ENCODE measurements around the gene KCTD15. TPM values are rescaled to one million over a fixed set of nuclear protein-coding genes. Genes with fewer than 3 reads are reported as not detected.

KCTD15 gene
- total and polyA plus RNA-seq, 8 donors: 14.8 to 33.8 (median 19.0) TPM

- Histone ChIP-seq H3K4me3 (no peak overlapping the region), H3K27ac (no peak overlapping the region), H3K27me3 (no peaks in the 10 kb centered on the region), H3K36me3 (no peaks in the 10 kb centered on the region), H3K9me3 (no peaks in the 10 kb centered on the region), H3K4me1 (no peaks in the 10 kb centered on the region)
- 74 to 81% methylated on average over 12 of the region's 12 CpGs for WGBS, 2 donors
- intact Hi-C loops (cut with DNase I): loop anchor here in 1 of 3 donors (10.0 kb wide), 1 partner anchor 315 kb away; no protein-coding TSS in a partner anchor
- no peak for TF ChIP-seq CTCF (IDR thresholded peaks at IDR 0.05)
- DNase-seq: peak in 1 of 6 donors; percentile 49
- ATAC-seq: no peak
- FAIRE-seq: no peak
These were observed 47.0 kb upstream of the KCTD15 start for GRCh38 chr19:33749619-33750175.

- WGBS, 2 donors: 53 to 66% methylated on average over 18 of the region's 18 CpGs
- no peaks in the 10 kb centered on the region for H3K9me3 ChIP-seq
- intact Hi-C loops (cut with DNase I): no loop called here
- H3K36me3 ChIP-seq: no peaks in the 10 kb centered on the region
- FAIRE-seq (no peak), ATAC-seq (no peak), DNase-seq (no peak)
- no peaks in the 10 kb centered on the region for H3K4me1 ChIP-seq
- H3K4me3 ChIP-seq: no peak overlapping the region
- H3K27ac ChIP-seq: no peak overlapping the region
- TF ChIP-seq CTCF (IDR thresholded peaks at IDR 0.05): no peak
- no peaks in the 10 kb centered on the region for H3K27me3 ChIP-seq
These were observed 45.9 kb upstream of the KCTD15 start for GRCh38 chr19:33750587-33751435.

- FAIRE-seq: no peak
- no peak for DNase-seq
- no peaks in the 10 kb centered on the region for H3K9me3 ChIP-seq
- TF ChIP-seq CTCF (IDR thresholded peaks at IDR 0.05): no peak
- no peaks in the 10 kb centered on the region for H3K4me1 ChIP-seq
- H3K36me3 ChIP-seq: no peaks in the 10 kb centered on the region
- H3K27ac ChIP-seq: no peak overlapping the region
- no peak for ATAC-seq
- intact Hi-C loops (cut with DNase I): no loop called here
- H3K27me3 ChIP-seq: no peaks in the 10 kb centered on the region
- H3K4me3 ChIP-seq: no peak overlapping the region
- 61 to 82% methylated on average over 5 of the region's 5 CpGs for WGBS, 2 donors
These were observed 45.3 kb upstream of the KCTD15 start for GRCh38 chr19:33751436-33751770.

GRCh38 chr19:33752018-33752800 lies 44.5 kb upstream of the KCTD15 start:
- Histone ChIP-seq H3K4me1 (no peaks in the 10 kb centered on the region), H3K27ac (no peak overlapping the region), H3K27me3 (no peaks in the 10 kb centered on the region), H3K36me3 (no peaks in the 10 kb centered on the region), H3K4me3 (no peak overlapping the region), H3K9me3 (no peaks in the 10 kb centered on the region)
- TF ChIP-seq CTCF (IDR thresholded peaks at IDR 0.05): no peak
- no peak for FAIRE-seq
- 49 to 64% methylated on average over 27 of the region's 27 CpGs for WGBS, 2 donors
- no peak for ATAC-seq
- peak in 1 of 6 donors; percentile 45 for DNase-seq
- intact Hi-C loops (cut with DNase I): no loop called here
